NB4 (cell line): ENCODE measurements around the gene ASRGL1.

Experiments used
- CTCF ChIP-seq: IDR thresholded peaks from one replicate; pipeline ENCODE4 v1.5.1; 2012; ENCODE audit warnings: low read depth, low read length
- MAX ChIP-seq: IDR thresholded peaks from 2 replicates; pipeline ENCODE4 v1.6.1; 2011; ENCODE audit warnings: low read depth, low read length
- POLR2A ChIP-seq: IDR thresholded peaks from 2 replicates; pipeline ENCODE4 v1.6.1; 2011; ENCODE audit warnings: mild to moderate bottlenecking; ENCODE audit not compliant: insufficient read length; ENCODE audit errors: extremely low read depth

GRCh38 chr11:62428871-62429560 lies 91.8 kb downstream of the ASRGL1 start:
- TF ChIP-seq CTCF (no peak), POLR2A (no peak), MAX (no peak)
